ENCODE data around the gene TIAM2.
"Not testable (repeated sequence)": the region's sequence is repeated elsewhere in the genome, so short reads cannot be mapped to it uniquely, and the experiment has no call there.

TIAM2 gene

DNA sequence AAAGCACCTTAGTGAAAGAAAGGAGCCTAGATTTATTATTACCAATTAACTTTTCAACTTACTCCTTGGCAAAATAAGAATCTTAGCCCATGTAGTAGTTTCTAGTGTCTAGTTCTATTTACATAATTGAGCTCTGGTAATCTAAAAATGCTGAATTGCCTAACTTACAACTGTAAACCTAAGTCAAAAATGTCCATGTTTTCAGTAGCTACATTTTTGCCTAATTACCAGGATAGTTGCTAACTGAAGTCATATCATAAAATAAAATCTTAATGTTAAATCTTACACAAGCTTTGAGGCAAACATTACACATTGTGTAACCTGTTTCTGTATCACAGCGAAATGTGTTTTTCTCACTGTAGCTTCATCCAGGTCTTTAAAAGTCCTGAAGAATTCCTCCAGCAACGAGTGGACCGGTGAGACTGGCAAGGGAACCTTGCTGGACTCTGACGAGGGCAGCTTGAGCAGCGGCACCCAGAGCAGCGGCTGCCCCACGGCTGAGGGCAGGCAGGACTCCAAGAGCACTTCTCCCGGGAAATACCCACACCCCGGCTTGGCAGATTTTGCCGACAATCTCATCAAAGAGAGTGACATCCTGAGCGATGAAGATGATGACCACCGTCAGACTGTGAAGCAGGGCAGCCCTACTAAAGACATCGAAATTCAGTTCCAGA, 261.1 kb downstream of the TIAM2 start:
- no peak for DNase-seq (ENCODE audit: low read depth in 3 of 3, low spot score in 1 of 3)

DNA sequence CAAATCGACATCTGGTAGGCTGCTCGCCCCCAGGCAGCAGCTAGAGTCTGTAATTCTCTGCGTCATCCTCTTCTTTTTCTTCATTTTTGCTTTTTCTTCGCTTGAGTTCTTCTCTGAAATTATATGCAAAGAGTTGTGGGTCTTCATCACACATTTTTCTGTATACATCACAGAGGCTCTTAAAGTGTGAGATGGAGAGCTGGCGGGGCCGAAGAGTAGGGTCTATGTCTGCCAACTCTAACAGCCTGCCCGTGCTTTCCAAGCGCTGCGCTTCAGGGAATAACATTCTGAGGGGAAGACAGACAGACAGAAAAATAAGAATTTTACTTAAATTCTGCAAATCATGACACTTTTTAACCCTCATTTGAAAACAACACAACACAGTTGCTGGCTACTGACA, 262.7 kb downstream of the TIAM2 start:
- DNase-seq (ENCODE audit: low read depth in 3 of 3, low spot score in 1 of 3), result no peak

- no peak for DNase-seq (ENCODE audit: low read depth in 3 of 3, low spot score in 1 of 3)
These were observed 264.1 kb downstream of the TIAM2 start for GRCh38 chr6:155259204-155259603.

GRCh38 chr6:155259897-155260296, 264.8 kb downstream of the TIAM2 start:
- no peak for DNase-seq (ENCODE audit: low read depth in 3 of 3, low spot score in 1 of 3)

- no peak for DNase-seq (ENCODE audit: low read depth in 3 of 3, low spot score in 1 of 3)
These were observed 265.6 kb downstream of the TIAM2 start for GRCh38 chr6:155260686-155261085.

- no peak for DNase-seq (ENCODE audit: low read depth in 3 of 3, low spot score in 1 of 3)
These were observed 266.2 kb downstream of the TIAM2 start for GRCh38 chr6:155261111-155261900.

DNA sequence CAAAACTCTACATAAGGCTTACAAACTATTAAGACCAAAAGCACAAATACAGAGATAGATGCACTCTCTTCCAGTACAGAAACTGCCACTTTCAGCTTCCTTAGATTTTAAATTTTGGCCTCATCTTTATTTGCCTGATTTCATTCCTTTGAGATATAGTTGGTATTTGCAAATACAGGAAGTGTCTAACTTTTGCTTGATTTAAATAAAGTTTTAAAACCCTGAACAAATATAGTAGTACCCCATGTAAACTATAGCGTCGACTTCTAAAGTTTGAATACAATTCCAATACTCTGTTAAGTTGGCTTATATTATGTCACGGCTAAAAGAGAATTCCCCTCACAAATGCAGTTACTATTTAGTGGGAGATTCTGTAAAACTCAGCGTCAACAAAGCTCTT, 267.5 kb downstream of the TIAM2 start:
- DNase-seq (ENCODE audit: low read depth in 3 of 3, low spot score in 1 of 3), result no peak

DNA sequence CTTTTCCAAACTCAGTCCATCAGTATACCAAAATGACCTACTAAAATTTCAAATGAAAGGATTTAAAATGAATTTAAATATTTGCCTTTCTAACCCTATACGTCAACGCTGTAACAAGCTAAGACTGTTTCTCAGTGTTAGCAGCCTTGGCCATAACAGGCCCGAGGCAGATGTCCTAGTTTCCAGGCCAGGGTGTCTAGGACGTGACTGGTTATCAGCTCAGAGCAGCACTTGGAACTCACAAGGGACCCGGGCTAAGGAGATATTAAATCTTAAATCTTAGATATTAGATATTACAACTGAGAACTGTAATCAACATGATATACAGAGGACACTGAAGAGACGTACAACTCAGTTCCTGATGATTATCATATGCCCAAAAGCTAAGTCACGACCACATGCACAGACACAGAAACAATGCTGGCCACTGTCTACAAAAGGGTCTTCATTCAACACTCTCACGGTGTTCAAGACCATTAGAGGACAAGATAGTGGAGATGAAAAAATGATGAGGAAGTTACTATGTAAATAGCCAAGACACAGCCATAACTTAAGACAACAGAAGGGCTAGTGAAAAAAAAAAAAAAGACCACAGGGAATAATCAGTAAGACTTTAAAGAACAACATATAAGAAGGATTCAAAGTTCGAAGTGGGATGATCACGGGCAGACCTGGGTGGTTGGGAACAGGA, 268.4 kb downstream of the TIAM2 start, which contains the start of gene CLDN20:
Gene CLDN20 (plus strand): TSS at position 641 of the 691 bp plus-strand sequence. CDS start 11,707 bp downstream, outside the sequence.
- no peak for DNase-seq (ENCODE audit: low read depth in 3 of 3, low spot score in 1 of 3)

DNA sequence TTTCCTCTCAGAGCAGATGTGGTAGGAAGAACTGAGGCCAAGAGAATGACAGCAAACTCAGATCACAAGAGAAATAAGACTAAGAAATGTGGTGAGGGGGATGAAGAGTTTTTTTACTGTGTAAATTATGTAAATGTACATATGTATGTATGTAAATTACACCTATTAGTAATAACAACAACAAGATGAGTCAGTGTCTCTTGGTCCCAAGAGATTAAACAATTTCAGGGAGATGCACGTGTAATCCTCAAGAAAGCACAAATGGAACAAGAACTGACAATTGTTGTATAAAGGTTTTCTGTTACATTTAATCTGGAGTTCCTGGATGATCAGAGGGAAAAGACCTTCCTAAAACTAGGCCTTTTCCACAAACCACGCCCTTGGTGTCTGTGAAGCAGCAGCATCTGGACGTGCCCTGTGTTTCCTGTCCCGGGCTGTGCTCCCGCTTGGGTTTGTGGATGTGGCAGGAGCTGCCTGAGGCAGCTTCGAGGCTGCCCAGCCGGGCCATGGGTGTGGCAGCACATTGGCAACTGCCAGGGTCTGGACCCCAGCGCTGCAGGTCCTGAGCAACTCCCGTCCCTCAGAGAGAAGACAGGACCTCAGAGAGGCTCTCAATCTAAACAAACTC, 269.7 kb downstream of the TIAM2 start:
- DNase-seq (ENCODE audit: low read depth in 3 of 3, low spot score in 1 of 3), result no peak

GRCh38 chr6:155265843-155266535, 270.9 kb downstream of the TIAM2 start:
- no peak for DNase-seq (ENCODE audit: low read depth in 3 of 3, low spot score in 1 of 3)

DNA sequence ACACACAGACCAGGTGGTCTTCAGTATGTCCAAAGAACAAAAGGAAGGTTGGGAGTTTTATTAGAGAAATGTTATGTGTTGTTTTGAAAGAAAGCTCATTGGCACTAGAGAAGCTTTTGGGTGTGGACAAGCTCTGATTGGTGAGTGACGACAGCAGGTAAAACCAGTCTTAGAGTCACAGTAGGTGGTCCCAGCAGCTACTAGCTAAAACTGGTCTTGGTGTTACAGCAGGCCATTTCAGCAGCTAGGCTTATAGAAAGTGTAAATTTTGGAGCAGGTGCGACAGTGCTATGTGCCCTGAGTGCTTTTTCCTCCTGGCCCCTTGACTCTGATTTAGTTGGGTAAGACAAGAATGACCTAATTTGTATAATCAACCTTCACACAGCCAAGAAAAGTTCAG, 272.3 kb downstream of the TIAM2 start:
- DNase-seq (ENCODE audit: low read depth in 3 of 3, low spot score in 1 of 3), result no peak

DNA sequence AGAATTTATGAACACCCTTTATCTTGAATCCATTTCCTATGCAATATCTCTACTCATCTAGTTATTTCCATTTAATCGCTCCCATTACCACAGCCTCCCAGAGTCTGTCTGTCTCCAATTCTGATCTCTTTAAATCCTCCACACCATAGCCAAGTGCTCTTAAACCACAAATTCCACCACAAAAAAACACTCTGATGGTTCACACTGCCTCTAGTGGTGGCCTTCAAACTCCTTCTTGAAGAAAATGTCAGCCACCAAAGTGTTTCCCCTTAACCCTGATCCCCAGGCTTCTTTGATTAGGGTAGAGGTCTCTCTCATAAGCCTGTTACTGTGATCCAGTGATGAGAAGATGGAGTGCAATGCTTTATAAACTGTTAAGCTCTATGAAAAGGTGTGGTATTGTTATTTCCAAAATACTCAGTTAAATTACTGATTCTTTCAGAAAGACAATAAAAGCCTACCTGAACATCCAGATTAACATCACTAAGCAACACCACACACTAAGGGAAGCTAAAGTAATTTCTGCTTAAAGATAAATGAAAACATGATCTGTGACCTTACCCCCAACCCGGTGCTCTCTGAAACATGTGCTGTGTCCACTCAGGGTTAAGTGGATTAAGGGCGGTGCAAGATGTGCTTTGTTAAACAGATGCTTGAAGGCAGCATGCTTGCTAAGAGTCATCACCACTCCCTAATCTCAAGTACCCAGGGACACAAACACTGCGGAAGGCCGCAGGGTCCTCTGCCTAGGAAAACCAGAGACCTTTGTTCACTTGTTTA, 273.2 kb downstream of the TIAM2 start:
- DNase-seq (ENCODE audit: low read depth in 3 of 3, low spot score in 1 of 3), result not testable (repeated sequence)

GRCh38 chr6:155269765-155270164, 274.6 kb downstream of the TIAM2 start:
- no peak for DNase-seq (ENCODE audit: low read depth in 3 of 3, low spot score in 1 of 3)

GRCh38 chr6:155270561-155271091, 275.5 kb downstream of the TIAM2 start:
- DNase-seq (ENCODE audit: low read depth in 3 of 3, low spot score in 1 of 3), result no peak

GRCh38 chr6:155271145-155271544, 276.0 kb downstream of the TIAM2 start:
- no peak for DNase-seq (ENCODE audit: low read depth in 3 of 3, low spot score in 1 of 3)

- no peak for DNase-seq (ENCODE audit: low read depth in 3 of 3, low spot score in 1 of 3)
These were observed 277.5 kb downstream of the TIAM2 start for GRCh38 chr6:155272353-155273232.

DNA sequence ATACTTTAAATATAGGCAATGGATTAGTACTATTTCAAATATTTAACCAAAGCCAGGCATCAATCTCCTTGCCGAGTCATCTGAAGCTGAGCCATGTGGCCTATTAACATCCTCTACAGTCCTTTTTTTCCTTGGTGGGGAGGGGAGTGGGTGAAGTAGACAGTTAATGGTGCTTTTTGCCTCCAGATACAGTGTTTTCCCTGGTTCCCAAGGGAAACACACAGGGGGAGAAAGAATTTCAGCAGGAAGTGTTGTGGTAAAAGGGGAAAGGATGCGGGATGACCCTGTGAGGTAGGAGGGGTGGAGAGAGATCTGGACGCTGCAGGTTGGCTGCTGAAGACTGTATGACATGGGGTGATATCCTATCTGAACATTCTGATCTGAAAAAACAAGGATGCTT, 278.3 kb downstream of the TIAM2 start:
- DNase-seq (ENCODE audit: low read depth in 3 of 3, low spot score in 1 of 3), result no peak

GRCh38 chr6:155274106-155274505, 279.0 kb downstream of the TIAM2 start:
- no peak for DNase-seq (ENCODE audit: low read depth in 3 of 3, low spot score in 1 of 3)

DNA sequence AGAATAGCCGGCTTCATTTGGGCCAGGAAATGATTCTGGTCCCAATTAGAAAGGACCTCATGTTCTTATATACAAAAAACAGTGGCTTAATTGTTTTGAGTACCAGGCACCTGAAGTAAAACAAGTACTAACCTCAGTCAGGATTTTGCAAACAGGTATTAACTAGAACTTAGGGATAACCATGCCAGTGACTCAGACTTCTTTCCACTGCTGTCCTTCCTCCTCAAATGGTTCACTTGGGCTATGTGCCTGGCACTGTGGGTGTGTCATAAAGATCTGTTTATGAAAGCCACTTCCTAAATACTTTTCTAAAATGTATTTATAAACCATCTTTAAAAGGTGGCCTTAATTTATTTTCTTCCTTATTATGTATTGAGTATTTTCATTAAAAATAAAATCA, 279.4 kb downstream of the TIAM2 start:
- no peak for DNase-seq (ENCODE audit: low read depth in 3 of 3, low spot score in 1 of 3)

All from stimulated activated CD4-positive, alpha-beta T cell treated with anti-CD3 and anti-CD28 coated beads, TNF-alpha, amount 100 ng/mL, for 1 hour (primary cell).